ENCODE measurements around the gene PPP3CA.
"Not testable (repeated sequence)": the region's sequence is repeated elsewhere in the genome, so short reads cannot be mapped to it uniquely, and the experiment has no call there.

PPP3CA gene

DNA sequence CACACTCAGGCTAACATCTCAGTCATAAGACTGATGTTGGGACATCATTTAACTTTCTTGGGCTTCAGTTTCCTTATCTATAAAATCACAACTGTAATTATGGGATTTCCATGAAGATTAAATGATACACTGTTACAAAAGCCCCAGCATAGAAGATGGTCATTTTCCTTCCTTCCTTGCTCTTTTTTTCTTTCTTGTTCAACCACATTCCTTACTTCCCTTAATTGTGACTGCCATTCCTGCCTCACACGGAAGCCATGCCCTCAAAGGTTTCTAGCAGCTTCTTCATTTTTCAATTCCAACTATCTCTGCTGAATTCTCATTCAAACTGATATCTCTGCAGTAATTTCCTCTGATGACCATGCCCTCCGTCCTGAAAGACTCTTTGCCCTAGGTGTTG lies 311.8 kb downstream of the PPP3CA start:
- DNase-seq, result no peak

DNA sequence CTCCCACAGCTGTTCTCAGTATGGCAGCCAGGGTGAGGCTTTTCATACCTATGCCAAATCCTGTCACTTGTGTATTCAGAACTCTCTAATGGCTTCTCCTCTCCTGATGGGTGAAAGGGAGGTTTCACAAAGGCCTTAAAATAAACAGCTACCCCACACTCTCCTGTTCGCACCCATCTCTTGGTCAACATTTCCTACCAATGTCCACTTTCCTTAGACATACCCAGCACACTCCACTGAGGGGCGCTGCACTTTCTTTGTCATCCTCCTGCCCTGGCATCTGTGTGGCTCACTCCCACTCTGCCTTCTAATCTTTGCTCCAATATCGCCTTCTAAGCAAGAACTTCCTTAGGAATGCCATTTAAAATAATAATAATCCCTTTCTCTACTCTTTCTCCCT lies 313.3 kb downstream of the PPP3CA start:
- no peak for DNase-seq

DNA sequence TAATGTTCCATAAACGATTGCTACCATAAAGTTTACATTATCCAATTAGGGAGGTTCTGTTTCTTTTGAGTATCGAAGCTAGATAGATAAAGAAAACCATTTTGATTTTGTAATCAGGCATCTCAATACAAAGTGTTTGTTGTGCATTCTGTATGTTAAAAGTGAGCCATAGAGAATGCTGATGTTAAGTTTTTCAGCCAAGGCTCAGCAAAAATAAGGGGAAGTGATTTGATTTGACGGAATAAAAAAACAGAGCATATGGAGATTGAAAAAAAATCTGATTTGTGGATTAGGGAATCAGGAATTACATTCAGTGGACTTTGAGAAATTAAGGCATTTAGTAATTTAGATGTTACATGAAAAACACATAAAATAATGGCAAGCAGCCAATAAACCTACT lies 314.8 kb downstream of the PPP3CA start:
- no peak for DNase-seq

DNA sequence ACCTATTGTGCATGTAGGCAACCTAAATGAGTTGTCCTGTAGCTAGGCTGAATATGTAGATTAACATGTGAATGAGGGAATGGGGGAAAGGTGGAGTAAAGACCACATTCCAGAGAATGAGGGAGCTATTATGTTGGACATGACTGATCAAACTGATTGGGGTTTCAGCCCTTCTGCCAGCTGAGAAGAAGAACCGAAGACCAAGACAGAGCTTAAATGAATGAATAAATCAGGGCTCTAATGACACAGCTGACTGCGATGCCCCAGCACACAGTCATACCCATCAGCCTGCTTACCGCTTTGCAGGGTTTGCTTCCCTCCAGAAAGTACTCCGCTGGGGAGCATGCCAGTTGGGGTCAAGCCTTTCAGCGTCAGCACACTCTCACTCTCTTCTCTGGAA lies 315.4 kb downstream of the PPP3CA start:
- DNase-seq, result no peak

DNA sequence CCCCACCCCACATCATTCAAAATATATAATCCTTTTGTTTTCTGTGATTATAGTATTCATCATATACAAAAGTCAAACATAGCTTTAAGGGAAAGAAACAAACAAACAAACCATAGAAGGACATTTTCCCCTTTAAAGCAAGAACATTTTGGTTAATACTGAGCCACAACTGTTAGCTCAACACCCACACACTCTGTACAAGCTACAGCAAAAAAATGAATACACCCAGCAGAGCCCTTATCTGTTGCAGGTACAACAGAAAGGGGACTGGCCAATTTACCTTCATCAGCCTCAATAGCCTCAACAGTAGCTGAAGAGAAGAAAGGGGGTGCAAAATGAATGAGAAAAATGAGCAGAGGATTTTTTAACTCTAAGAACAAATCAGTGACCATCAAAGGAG lies 318.4 kb downstream of the PPP3CA start:
- DNase-seq, result no peak

DNA sequence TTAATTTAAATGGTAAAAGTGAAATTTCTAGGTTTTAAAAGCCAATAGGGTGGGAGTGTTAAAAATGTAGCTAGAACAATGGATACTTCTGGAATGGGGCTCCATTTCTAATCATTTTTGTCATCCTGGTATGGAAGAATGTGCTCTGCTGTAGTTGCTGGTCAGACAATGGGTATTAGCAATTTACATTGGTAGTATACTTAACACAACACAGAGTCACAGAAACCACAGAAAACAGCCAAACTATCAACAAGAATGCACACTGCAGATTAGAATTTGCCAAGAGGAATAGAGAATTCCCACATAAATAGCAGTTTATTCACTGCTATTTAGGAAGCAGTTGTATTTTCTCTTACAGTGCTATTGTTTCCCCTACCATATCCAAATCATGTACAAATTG lies 319.6 kb downstream of the PPP3CA start:
- DNase-seq, result no peak

DNA sequence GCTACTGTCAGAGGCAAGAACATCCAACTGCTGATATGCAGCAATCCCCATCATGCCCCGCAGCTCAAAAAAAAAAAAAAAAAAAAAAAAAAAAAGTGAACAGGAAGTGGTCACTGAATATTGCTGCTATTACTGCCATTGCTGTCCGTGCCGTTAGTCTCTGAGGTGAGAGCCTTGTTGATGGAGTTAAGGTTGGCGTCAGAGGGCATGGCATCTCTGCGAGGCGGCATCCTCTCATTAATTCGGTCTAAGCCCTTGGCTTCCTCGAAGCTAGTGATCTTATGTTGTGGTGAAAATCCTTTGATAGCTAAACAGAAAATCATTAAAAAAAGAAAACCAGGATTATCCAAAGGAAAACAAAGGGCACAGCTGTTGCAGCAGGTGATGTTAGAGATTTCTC lies 321.6 kb downstream of the PPP3CA start:
- no peak for DNase-seq

DNA sequence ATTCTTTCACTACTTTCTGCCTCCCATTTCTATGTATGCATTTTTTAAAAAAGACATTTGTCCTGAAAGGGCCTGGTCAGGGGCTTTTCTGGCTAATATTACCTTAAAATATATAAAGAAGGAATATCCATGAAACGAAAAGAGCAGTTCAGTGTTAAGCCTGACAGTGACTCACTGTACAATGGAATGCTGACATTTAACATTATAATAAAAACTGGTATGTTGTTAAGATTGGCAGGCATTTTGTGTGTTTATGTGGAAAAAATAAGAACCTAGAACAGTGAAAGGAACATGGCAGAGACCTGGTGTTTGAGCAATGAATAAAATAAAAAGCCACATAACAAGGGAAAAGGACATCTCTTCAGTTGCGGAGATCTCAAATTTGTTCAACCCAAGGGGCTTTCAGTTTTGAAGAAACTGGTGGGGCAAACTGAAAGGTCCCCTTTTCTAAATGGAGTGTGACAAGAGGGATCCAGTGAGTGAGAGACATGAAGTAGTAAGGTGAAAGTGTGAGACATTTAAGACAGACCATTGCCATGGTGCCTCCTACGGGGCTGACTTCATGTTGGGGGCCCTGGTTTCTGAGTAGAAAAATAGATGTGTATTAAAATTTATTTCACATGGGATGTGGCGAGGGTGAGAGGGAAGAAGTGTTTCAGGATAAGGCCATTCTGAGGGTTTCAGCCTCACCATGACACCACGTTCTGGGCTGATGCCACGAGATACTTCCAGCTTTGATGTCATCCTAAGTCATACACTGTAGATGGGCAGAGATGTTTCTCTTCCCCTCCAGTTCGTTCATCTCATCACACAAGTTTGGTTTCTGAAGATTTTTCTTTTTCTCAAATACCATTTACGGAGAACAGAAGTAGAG lies 324.9 kb downstream of the PPP3CA start:
- no peak for DNase-seq

DNA sequence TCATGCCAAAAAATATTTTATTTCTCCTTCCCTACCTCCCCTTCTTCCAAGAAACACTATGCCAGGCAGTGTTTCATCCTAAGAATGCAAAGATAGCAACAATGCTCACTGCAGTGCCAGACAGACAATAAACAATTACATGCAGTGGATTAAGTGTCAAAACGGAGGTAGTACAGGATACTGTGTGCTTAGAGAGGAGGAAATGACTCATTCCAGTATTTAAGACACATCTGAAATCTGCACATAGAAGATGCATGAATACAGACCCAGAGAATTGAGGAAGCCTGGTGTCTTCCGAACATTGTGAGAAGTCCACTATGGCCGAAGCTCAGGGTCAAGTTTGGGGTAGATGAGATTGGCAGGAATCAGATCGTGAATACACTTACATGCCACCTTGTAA lies 326.4 kb downstream of the PPP3CA start:
- DNase-seq, result no peak

DNA sequence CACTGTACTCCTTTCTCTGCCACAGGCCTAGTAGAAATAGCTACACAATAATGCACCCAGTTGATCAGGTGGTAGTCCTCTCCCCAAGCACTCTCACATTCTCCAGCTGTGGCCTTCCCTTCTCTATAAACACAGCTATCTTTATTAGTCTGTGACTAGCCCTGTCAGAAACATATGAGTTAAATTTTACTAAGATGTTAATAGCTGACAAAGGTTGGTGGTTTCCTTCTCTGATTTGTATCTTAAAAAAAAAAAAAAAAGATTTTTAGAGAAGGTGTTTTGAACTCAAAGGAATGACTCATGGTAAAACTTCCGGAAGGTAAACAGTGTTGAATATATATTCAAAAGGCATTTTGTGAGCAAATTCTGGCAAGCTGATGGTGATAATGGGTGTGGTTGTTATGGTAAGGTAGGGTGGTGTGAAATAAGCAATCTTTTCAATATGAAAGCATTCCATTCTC lies 327.4 kb downstream of the PPP3CA start:
- no peak for DNase-seq

DNA sequence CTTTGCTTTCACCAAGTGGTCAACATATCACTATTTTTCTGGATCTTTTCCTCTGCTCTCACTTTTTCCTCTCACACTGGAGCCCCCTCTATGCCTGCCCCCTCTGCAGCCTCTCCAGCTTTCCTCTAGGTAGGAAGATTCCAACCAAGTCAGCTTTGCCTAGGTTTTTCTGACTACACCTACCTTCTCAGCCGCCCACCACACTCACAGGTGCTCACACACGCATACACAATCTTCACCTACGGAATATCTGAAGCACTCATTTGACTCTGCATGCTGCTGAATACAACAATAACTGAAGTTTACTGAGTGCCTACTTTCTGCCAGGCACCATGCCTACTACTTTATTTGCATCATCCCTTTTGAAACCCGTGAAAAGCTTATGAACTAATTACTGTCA lies 328.0 kb downstream of the PPP3CA start:
- DNase-seq, result no peak

DNA sequence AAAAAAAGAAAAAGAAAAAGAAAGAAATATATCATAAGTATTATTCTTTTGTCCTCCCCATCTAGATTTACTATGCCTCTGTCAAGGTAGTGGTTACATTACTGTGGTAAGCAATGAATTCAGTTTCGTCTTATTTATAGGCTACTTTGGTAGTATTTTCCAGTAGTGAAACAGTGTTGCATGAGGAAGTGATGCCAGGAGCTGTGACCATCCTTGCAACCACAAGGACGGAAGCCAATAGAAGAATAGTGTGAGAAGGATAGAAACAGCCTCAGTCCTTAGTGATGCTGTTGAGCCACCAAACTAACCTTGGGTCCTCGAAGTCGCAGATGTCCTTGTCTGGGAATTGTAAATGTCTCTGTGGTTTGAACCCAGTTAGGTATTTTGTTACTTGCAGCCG lies 328.5 kb downstream of the PPP3CA start:
- no peak for DNase-seq

DNA sequence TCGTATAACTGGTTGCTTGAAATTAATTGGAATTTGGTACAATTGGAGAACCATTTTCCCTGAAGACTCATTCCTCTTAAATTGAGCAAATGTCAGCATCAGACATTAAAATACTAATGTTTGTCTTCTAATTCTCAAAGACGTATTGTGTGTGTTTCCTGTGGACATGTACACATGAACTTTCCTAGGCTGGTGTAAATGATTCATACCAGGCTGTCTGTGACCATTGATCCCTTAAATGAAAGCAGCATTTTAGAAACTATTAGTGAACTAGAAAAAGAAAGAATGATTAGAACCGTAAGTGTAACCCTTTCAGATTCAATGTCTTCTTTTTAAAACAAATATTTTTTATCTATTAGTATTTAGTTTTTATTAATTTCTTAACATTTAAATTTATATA lies 332.9 kb downstream of the PPP3CA start:
- DNase-seq, result no peak

DNA sequence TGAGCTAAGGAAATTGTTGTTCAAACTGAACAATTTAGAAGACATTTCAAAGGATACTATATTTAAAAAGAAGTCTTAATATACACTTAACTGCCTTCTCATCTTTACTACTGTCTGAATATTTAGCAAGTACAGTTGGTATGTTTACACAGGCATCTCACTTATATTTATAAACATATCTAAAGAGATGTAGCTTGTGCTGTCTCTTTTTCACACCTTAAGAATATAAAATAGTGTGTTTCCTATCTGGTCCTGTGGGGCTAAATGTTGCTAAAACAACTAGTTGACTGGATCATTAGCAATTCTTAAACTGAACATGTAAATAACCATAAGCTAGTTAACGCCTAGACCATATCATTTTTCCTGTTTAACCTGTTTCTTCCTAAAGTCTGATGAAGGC lies 336.3 kb downstream of the PPP3CA start:
- DNase-seq, result no peak

DNA sequence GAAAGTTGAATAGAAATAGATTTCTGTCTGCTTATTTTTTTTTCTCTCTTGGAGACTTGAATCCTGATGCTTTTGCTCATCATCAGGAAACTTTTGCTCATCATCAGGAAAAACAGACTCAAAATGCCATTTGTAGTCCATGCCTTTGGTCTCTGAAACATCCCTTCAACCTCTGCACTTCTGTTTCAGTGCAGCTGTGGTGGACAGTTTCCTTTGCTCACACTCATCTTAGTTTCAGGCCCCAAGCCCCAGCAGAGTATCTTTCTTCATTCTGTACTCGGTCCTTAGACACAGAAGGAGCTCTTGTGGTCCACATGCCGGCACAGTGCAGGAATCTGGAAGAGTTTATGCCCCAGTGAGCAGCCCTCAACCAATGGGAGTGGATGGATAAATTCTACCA lies 337.9 kb downstream of the PPP3CA start:
- DNase-seq, result no peak

DNA sequence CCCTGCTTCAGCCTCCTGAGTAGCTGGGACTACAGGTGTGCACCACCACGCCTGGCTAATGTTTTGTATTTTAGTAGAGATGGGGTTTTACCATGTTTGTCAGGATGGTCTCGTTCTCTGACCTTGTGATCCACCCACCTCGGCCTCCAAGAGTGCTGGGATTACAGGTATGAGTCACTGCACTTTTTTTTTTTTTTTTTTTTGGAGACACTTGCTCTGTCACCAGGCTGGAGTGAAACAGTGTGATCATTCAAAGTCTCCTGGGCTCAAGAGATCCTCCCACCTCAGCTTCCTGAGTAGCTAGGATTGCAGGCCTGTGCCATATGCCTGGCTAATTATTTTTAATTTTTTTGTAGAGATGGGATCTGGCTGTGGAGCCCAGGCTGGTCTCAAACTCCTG lies 338.8 kb downstream of the PPP3CA start:
- DNase-seq, result no peak

DNA sequence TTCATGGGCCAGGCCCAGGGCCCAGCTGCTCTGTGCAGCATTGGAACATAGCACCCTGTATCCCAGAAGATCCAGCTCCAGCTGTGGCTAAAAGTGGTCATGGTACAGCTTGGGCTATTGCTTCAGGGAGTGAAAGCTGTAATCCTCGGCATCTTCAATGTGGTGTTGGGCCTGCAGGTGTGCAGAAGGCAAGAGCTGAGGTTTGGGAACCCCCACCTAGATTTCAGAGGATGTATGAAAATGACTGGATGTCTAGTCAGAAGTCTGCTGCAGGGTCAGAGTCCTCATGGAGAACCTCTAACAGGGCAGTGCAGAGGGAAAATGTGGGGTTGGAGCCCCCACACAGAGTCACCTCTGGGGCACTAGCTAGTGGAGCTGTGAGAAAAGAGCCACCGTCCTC lies 341.7 kb downstream of the PPP3CA start:
- DNase-seq, result no peak

DNA sequence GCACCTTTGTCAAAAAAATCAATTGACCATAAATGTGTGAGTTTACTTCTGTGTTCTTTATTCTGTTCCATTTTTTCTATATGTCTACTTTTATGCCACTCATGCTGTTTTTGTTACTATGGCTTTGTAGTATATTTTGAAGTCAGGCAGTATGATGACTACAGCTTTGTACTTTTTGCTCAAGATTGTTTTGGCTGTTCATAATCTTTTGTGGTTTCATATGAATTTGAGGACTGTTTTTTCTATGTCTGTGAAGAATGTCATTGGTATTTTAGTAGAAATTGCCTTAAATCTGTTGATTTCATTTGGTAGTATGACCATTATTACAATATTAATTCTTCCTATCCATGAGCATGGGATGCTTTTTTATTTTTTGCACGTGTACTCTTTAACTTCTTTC lies 346.8 kb downstream of the PPP3CA start:
- DNase-seq, result no peak

DNA sequence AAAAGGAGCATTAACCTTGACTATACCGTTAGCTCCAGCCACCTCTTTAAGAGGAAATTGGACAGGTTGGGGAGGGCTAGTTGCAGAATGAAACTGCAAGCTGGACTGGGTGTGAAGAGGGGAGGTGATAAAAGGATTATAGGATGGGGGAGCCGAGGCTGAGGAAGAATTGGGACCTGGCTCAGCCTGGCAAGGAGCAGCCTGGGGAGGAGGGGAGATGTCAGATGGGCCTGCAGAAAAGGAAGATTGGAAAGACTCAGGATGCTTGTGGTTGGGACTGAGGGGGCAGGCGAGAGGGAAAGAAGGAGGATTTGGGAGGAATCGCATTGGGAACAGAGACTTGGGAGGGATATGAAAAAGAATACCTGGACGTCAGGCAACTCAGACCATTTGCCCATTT lies 351.7 kb downstream of the PPP3CA start:
- no peak for DNase-seq

DNA sequence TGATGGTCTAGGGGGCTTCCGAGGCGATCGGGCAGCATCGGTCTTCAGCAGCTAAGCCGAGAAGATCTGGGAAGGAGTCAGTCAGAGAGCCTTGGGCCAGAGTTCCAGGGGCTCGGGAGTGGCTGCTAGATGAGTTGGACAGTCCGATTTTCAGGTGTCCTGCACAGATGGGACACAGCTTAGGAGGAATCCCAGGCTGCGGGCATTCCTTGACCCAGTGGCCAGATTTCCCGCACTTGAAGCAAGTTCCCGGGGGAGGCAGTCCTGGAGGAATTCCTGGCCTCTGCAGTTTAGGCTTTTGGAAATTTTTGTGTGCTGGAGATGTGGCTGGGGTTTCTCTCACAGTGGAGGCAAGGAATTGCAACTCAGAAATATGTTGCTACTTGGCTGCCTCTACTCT lies 352.3 kb downstream of the PPP3CA start:
- DNase-seq, result not testable (repeated sequence)

DNA sequence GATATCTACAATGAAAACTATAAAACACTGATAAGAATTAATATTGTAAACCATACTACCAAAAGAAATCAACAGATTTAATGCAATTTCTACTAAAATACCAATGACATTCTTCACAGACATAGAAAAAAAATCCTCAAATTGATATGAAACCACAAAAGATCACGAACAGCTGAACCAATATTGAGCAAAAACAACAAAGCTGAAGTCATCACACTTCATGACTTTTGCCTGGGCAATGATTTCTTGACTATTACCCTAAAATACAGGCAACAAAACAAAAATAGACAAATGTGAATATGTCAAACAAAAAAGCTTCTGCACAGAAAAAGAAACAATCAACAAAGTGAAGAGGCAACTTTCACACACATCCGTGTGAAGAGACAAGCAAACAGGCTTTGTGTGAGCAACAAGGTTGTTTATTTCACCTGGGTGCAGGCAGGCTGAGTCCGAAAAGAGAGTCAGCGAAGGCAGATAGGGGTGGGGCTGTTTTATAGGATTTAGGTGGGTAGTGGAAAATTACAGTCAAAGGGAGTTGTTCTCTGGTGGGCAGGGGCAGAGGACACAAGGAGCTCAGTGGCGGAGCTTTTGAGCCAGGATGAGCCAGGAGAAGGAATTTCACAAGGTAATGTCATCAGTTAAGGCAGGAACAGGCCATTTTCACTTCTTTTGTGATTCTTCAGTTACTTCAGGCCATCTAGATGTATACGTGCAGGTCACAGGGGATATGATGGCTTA lies 355.8 kb downstream of the PPP3CA start:
- DNase-seq, result not testable (repeated sequence)

DNA sequence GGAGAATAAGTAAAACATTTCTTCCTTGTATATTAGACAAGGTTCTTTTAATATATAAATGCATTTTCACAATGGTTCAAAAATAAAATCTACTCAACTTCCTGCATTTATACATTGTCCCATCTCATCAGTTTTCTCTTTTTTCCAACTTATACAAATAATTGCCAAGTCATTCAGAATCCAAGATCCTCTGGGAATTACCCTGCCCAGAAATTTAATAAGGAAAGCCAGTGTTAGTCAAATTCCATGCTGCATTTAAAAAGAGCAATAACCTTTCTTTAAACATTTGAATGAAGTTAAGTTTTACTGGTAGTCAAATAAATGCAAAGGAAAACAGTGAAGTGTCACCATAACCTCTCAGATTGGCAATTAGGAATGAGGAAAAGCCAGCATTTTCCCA lies 357.9 kb downstream of the PPP3CA start:
- DNase-seq, result no peak

DNA sequence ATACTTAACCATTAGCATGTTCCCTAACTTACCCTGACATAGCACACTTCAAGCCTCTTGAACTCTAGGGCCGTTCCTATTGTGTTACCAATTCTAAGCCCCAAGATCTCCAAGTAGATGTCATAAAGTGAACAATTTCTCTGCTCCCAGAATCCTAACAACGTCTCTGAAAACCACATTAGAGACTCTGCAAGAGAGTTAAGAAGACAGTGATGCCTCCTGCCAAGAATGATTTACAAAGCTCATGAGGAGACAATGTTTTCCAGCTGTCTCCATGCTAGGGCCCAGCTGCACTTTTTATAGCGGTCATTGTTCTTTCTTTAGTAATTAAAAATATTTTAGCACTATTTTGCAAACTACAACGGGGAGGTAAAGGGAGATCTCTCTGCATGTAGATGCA lies 358.4 kb downstream of the PPP3CA start:
- no peak for DNase-seq

DNA sequence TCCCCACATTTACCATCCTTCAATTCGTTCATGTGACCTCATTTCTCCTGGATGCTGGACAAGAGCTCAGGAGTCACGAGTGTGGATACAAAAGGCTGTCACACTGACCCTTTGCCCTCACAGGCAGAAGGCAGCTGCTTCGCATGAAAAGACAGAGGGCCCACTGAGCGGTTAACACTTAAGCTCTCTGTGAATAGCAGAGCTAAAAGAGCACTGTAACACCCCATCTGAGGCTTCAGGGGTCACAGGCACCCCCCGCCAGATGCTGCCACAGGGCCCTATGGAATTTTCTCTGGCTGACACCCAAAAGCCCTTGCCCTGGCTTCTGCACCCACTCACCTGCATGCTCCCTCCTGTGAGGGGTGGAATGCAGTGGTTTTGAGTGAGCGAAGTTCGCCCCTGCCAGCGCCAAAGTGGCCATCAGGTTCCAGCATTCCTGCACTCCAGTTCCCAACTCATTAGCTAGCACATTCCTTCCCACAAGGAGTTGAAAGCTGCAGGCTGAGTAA lies 360.9 kb downstream of the PPP3CA start:
- DNase-seq, result no peak
